GM21447 (cell line): Measurements from ENCODE around the gene OSBPL6.
A peak's percentile ranks its signal among the peaks of the same experiment; 100 is the strongest.

Experiments used
- ATAC-seq: cut with Tn5 transposase; IDR thresholded peaks from one replicate; pipeline ENCODE4 v1.9.1; 2021; ENCODE audit not compliant: unreplicated experiment

The OSBPL6 gene

GRCh38 chr2:178269438-178270224, 75.3 kb downstream of the OSBPL6 start:
- ATAC-seq: no peak

GRCh38 chr2:178270338-178270737, 76.0 kb downstream of the OSBPL6 start:
- no peak for ATAC-seq

- no peak for ATAC-seq
Observed at GRCh38 chr2:178271094-178271493, 76.8 kb downstream of the OSBPL6 start.

GRCh38 chr2:178271629-178272333, 77.5 kb downstream of the OSBPL6 start:
- ATAC-seq: no peak

GRCh38 chr2:178273787-178274360, 79.6 kb downstream of the OSBPL6 start:
- no peak for ATAC-seq

GRCh38 chr2:178275600-178275999, 81.3 kb downstream of the OSBPL6 start:
- ATAC-seq: no peak

- no peak for ATAC-seq
Observed at GRCh38 chr2:178277741-178278197, 83.5 kb downstream of the OSBPL6 start.

- no peak for ATAC-seq
Observed at GRCh38 chr2:178279142-178279541, 84.8 kb downstream of the OSBPL6 start.

GRCh38 chr2:178279636-178280035, 85.3 kb downstream of the OSBPL6 start:
- ATAC-seq: no peak

GRCh38 chr2:178280244-178280852, 86.0 kb downstream of the OSBPL6 start:
- peak; percentile 77 for ATAC-seq

GRCh38 chr2:178282075-178282815, 87.9 kb downstream of the OSBPL6 start:
- ATAC-seq: no peak

GRCh38 chr2:178283341-178283918, 89.1 kb downstream of the OSBPL6 start:
- no peak for ATAC-seq

- ATAC-seq: no peak
Observed at GRCh38 chr2:178284613-178285286, 90.4 kb downstream of the OSBPL6 start.

GRCh38 chr2:178285287-178285615, 90.9 kb downstream of the OSBPL6 start:
- ATAC-seq: no peak

GRCh38 chr2:178286636-178287035, 92.3 kb downstream of the OSBPL6 start:
- no peak for ATAC-seq

GRCh38 chr2:178287652-178288344, 93.5 kb downstream of the OSBPL6 start:
- ATAC-seq: no peak

GRCh38 chr2:178291703-178292102, 97.4 kb downstream of the OSBPL6 start:
- no peak for ATAC-seq

- ATAC-seq: no peak
Observed at GRCh38 chr2:178292586-178292985, 98.3 kb downstream of the OSBPL6 start.

- ATAC-seq: no peak
Observed at GRCh38 chr2:178295115-178295514, 100.8 kb downstream of the OSBPL6 start.
